Calu3 (cell line): ENCODE results near the gene DDR2. TPM values are rescaled to one million over a fixed set of nuclear protein-coding genes. Genes with fewer than 3 reads are reported as not detected.

Experiments used
- BruUV-seq: library from RNA; stranded (reverse); fragments of 400-500 nt; replicated peaks from 2 replicates; lab custom pipeline; 2021; lab: Mats Ljungman, UMichigan
- CTCF ChIA-PET: fragments of 300-600 bp; sonication (Branson Sonifier 250); formaldehyde crosslinking; loops from one replicate; lab custom pipeline; 2022; ENCODE audit warnings: antibody characterized with exemption; lab: Charles Lee
- DNase-seq: peaks from one replicate; pipeline ENCODE4 v3.0.0; 2022
- H3K27ac Mint-ChIP-seq: one replicate; pipeline ENCODE4 v1.8.0; 2022; ENCODE audit warnings: mixed read lengths; ENCODE audit not compliant: unreplicated experiment
- H3K27me3 Mint-ChIP-seq: one replicate; pipeline ENCODE4 v1.8.0; 2022; ENCODE audit warnings: mixed read lengths; ENCODE audit not compliant: unreplicated experiment
- H3K36me3 Mint-ChIP-seq: one replicate; pipeline ENCODE4 v1.8.0; 2022; ENCODE audit warnings: mild to moderate bottlenecking, moderate library complexity, mixed read lengths; ENCODE audit not compliant: insufficient read depth, unreplicated experiment
- H3K4me1 Mint-ChIP-seq: one replicate; pipeline ENCODE4 v1.8.0; 2022; ENCODE audit warnings: mild to moderate bottlenecking, low read depth, mixed read lengths; ENCODE audit not compliant: unreplicated experiment
- H3K4me3 Mint-ChIP-seq: one replicate; pipeline ENCODE4 v1.8.0; 2022; ENCODE audit warnings: mild to moderate bottlenecking, low read depth, moderate library complexity, mixed read lengths; ENCODE audit not compliant: unreplicated experiment
- H3K9me3 Mint-ChIP-seq: one replicate; pipeline ENCODE4 v1.8.0; 2022; ENCODE audit warnings: low read depth, mixed read lengths; ENCODE audit not compliant: unreplicated experiment
- CTCF ChIP-seq: fragments of 200-600 bp; IDR thresholded peaks from one replicate; pipeline ENCODE4 v1.8.0; 2022; ENCODE audit warnings: antibody characterized with exemption; ENCODE audit not compliant: unreplicated experiment
- intact Hi-C: fragments of 100-400 bp; cut with micrococcal nuclease; formaldehyde crosslinking; loops from one replicate; pipeline ENCODE4 v1.10.0; 2022; ENCODE audit not compliant: unreplicated experiment
- total RNA-seq: library from RNA; stranded (reverse); gene quantifications from 2 replicates; pipeline ENCODE4 v1.2.3, GENCODE V29; 2022

The DDR2 gene
- total RNA-seq, 1 experiment from 2014 or later, result 0.80 TPM

- Mint-ChIP-seq H3K27ac (no peak overlapping the region), H3K36me3 (no peaks in the 10 kb centered on the region), H3K4me3 (no peak overlapping the region), H3K27me3 (peaks cover 22% of the 10 kb centered on the region), H3K4me1 (no peaks in the 10 kb centered on the region), H3K9me3 (no peaks in the 10 kb centered on the region)
- no peak for TF ChIP-seq CTCF
- BruUV-seq, result no TSS peak
- CTCF ChIA-PET, result interaction anchor here (1.1 to 1.6 kb wide), 2 partner anchors 9 to 16 kb away, joined by 3 read pairs; no protein-coding TSS in a partner anchor
- intact Hi-C loops, result no loop called here
- no peak for DNase-seq
Measured at GRCh38 chr1:162629651-162630050, 2.6 kb upstream of the DDR2 start.

GRCh38 chr1:162631546-162632191 lies 595 bp upstream of the DDR2 start:
- BruUV-seq, result no TSS peak
- no peak for TF ChIP-seq CTCF
- Mint-ChIP-seq H3K27me3 (peaks cover 19% of the 10 kb centered on the region), H3K9me3 (no peaks in the 10 kb centered on the region), H3K36me3 (no peaks in the 10 kb centered on the region), H3K4me1 (no peaks in the 10 kb centered on the region), H3K4me3 (no peak overlapping the region), H3K27ac (no peak overlapping the region)
- DNase-seq, result no peak
- intact Hi-C loops, result no loop called here
- CTCF ChIA-PET, result interaction anchor here (0.6 to 1.2 kb wide), 2 partner anchors 18 to 1951 kb away, joined by 3 to 5 read pairs; no protein-coding TSS in a partner anchor

- no peak for TF ChIP-seq CTCF
- no peak for DNase-seq
- H3K4me3 Mint-ChIP-seq, result no peak overlapping the region
- H3K27me3 Mint-ChIP-seq, result peaks cover 19% of the 10 kb centered on the region
- H3K36me3 Mint-ChIP-seq, result no peaks in the 10 kb centered on the region
- CTCF ChIA-PET, result no interaction called here
- H3K27ac Mint-ChIP-seq, result no peak overlapping the region
- BruUV-seq, result no TSS peak
- intact Hi-C loops, result no loop called here
- H3K4me1 Mint-ChIP-seq, result no peaks in the 10 kb centered on the region
- no peaks in the 10 kb centered on the region for H3K9me3 Mint-ChIP-seq
Measured at GRCh38 chr1:162632698-162633080, 425 bp downstream of the DDR2 start.

- no peak for DNase-seq
- H3K9me3 Mint-ChIP-seq, result no peaks in the 10 kb centered on the region
- intact Hi-C loops, result no loop called here
- no peak overlapping the region for H3K4me3 Mint-ChIP-seq
- CTCF ChIA-PET, result no interaction called here
- peaks cover 19% of the 10 kb centered on the region for H3K27me3 Mint-ChIP-seq
- H3K4me1 Mint-ChIP-seq, result no peaks in the 10 kb centered on the region
- no TSS peak for BruUV-seq
- TF ChIP-seq CTCF, result no peak
- no peak overlapping the region for H3K27ac Mint-ChIP-seq
- H3K36me3 Mint-ChIP-seq, result no peaks in the 10 kb centered on the region
Measured at GRCh38 chr1:162633081-162633762, 958 bp downstream of the DDR2 start.
